Glomerular visceral epithelial cell (primary cell): Measurements from ENCODE around the gene LCLAT1.
A peak's percentile ranks its signal among the peaks of the same experiment; 100 is the strongest.
"Not testable (repeated sequence)": the region's sequence is repeated elsewhere in the genome, so short reads cannot be mapped to it uniquely, and the experiment has no call there.

Experiments
- DNase-seq: peaks from one replicate; pipeline ENCODE4 v3.0.0-alpha.2; 2016; ENCODE audit errors: extremely low spot score

The LCLAT1 gene

DNA sequence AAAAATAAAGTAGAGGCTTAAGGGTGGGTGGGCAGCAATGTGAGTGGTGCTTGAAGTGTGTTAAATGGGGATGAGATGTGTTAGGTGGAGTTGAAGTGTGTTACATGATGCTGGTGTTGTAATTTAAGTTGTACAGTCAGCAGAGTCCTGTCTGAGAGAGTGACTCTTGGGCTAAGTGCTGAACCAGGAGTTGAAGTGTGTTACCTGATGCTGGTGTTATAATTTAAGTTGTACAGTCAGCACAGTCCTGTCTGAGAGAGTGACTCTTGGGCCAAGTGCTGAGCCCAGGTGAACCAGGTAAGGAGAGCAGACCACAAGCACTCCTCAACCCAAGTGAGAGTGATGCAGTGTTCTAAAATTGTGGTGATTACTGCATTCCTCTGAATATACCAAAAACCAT, 40.6 kb downstream of the LCLAT1 start:
- no peak for DNase-seq

DNA sequence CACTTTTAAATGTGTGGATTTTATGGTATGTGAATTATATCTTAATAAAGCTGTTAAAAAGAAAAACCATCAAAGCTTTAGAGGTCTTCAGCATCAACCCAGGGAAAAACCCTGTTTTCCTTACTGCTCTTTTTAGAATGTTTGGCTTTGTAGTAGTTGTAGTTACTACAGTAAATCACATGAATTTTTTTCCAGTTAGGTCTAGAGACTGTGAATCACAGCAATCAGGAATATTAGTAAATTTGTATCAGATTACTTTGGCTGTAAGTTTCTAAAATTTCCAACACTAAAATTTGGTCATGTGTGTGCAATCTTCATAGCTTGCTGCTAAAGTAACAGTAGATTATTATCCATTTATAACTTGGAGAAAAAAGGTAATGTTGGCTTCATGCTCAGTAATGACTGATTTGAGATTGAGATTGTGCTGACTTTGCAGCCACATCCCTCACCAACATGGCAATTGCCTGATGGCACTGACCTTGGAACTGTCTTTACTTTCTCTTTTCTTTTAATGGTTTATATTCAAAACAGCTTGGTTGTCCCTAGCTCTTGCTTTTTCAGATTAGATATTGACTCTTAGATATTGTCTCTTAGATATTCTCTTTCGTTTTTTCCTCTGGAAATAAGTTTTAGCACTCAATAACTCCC, 41.1 kb downstream of the LCLAT1 start:
- DNase-seq, result no peak

DNA sequence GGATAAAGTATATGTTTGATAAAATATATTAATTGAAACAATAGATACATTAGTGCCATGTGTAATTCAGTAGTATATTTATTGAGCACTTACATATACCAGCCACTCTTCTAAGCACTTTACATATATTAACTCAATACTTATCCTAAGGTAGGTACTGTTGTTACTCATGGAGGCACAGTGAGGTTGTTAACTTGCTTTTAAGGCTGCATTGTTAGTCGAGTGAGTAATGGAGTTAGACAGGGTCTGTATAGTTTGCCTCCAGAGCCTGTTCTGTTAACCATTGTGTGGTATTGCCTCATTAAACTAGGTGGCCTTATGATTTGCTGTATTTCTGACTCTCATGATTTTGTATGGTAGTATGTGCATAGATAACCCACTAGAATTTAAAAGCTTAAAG, 44.2 kb downstream of the LCLAT1 start:
- no peak for DNase-seq

DNA sequence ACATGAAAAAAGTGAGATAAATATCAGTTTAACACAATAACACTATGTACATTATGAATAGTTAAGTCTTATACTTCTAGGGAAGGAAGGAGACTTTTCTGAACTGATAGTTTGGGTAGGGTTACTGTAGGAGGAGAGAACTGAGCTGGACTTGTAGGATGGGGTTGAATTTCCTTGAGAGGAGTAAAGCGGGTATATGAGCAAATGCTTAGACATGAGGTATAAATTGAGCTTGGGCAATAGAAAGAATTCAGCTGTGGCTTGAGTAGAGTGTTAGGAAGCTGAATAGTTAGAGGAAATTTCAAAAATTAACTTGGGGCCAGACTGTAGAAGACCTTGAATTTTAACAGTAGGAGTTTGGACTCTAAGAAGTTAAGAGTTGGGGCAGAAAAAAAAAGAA, 45.1 kb downstream of the LCLAT1 start:
- no peak for DNase-seq

DNA sequence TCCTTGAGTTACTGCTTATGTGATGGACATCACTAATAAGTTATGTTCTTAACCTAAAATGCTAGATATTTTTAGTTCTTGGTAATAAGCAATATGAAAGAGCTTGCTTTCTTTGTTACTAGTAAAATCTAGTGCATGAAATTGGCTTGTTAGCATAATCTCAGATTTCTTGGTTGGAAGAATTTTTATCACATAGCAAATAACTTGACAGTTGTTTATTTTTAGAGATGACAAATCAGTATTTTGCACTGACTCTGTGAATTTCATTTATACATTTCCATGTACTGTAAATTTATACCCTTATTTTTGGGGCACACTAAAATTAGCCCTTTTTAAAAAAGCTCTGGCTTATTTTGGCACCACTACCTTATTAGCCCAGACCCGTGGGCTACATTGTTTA, 45.6 kb downstream of the LCLAT1 start:
- DNase-seq, result no peak

DNA sequence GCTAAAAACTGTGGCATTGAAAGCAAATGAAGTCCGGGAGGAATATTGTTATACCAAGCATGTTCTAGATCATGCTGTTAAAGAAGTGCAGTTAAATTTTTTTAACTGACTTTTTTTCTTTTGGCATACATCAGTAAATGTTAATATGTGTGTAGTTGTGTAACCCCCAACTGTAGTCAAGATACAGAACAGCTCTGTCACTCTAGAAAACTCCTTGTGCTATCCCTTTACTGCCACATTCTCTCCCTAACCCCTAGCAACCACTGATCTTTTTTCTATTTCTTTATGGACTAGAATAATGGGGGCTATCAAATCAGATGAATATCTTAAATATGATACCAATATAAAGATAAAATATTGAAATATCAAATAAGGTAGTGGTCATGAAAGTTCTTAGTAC, 46.4 kb downstream of the LCLAT1 start:
- no peak for DNase-seq

DNA sequence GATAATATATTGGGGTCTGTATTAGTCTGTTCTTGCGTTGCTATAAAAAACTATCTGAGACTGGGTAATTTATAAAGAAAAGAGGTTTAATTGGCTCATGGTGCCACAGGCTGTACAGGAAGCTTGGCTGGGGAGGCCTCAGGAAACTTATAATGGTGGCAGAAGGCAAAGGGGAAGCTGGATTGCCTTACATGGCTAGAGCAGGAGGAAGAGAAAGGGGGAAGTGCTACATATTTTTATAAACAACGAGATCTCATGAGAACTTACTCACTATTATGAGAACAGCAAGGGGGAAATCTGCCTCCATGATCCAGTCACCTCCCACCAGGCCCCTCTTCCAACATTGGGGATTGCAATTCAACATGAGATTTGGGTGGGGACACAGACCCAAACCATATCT, 48.9 kb downstream of the LCLAT1 start:
- DNase-seq, result not testable (repeated sequence)

DNA sequence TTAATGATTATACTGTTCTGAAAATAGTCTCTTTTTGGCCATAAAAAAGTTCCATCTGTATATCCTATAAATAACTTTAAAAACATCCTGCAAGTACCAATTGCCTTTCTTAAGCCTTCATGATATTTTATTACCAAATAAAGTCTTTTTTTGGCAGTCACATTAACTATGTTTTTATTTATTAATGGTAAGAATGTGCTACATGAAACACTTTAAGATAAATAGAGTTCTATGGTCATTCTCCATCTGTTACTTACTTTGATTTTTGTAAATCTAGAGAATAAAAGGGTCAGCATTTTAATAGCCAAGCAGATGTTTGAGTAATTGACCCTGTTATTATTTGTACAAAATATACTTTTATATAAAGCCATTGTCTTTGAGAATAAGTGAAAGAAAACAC, 52.6 kb downstream of the LCLAT1 start:
- no peak for DNase-seq

DNA sequence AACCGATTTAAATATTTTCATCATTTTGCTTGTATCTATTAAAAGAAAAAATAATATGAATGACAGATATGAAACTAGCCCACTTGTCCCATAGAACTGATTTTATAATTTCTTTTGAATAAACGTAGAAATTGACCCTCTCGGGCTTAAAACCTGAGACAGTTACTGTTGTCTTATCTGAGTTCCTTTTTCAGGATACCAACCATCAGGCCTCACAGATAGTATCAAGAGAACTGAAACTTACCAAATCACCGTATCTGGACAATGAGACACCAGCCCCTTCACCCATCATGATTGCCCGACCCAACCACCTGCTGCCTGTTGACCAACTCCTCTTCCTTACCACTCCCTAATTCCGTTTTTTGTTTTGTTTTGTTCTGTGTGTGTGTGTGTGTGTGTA, 53.7 kb downstream of the LCLAT1 start:
- no peak for DNase-seq

DNA sequence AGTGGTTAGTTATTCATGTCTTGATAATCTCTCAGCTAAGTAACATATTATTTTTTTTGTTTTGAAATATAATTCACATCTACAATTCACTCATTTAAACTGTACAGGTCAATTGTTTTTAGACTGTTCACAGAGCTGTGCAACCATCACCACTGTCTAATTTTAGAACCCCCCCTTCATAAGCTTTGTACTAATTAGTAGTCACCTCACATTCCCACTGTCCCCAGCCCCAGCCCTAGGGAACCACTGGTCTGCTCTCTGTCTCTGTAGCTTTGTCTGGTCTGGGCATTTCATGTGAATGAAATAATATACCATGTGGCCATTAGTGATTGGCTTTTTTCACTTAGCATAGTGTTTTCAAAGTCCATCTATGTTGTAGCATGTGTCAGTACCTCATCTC, 55.3 kb downstream of the LCLAT1 start:
- no peak for DNase-seq

DNA sequence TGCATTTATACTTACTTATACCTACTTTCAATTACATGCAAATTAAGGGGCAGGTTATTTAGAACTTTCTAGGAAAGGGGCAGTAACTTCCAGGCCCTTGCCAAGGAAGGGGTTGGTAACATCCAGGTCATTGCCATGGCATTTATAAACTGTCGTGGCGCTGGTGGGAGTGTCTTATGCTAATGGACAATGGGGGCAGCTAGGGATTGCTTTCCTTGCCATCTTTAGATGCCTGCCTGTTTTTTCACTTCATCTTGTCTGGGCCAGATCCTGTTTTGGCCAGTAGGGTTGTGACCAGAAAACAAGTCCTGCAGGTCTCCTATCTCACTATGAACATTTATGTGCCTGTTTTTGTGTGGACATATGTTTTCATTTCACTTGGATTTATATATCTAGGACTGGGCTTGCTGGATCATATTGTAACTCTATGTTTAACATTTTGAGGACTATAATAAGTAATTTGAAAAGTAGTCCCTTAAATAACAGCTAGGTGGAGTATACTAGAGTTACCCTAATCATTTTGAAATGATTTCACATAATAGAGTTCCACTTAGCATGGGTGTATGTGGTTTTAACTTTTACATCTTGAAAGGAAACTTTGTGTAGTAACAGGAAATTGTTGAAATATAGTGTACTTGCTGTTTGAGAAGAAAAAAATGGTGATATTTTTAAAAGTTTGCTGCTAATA, 56.1 kb downstream of the LCLAT1 start:
- DNase-seq, result no peak

DNA sequence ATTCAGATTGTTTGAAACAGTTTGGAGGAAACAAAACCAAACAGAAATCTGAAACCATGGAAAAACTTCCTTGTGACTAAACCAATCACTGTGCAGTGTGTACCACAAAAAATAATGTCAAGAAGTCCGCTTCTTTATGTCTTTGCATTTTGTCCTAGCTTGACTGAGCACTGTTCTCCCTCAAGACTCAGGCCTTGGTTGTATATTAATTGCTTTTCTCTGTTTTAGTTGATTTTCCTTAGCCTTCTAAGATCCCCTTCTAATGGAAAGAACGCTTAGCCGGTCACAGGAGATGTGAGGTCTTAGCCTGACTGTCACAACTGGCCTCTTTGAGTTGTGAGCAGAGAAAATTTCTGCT, 56.6 kb downstream of the LCLAT1 start:
- no peak for DNase-seq

DNA sequence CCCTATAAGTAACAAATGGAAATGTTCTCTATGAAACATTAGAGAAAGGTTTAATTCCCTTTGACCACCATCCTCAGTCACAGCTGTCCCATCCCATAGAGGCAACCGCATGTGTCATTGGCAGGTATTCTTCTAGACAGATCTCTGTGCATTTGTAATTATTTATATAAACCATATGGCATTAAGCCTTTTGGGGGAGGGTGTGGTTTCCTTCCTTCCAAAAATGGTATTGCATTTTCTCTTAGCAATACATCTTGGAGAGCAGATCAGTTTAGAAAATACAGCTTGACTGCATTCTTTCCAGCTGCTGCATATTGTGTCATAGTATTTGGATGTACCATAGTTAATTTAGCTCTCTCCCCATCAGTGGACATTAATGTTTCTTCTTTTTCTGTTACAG, 57.7 kb downstream of the LCLAT1 start:
- DNase-seq, result no peak

DNA sequence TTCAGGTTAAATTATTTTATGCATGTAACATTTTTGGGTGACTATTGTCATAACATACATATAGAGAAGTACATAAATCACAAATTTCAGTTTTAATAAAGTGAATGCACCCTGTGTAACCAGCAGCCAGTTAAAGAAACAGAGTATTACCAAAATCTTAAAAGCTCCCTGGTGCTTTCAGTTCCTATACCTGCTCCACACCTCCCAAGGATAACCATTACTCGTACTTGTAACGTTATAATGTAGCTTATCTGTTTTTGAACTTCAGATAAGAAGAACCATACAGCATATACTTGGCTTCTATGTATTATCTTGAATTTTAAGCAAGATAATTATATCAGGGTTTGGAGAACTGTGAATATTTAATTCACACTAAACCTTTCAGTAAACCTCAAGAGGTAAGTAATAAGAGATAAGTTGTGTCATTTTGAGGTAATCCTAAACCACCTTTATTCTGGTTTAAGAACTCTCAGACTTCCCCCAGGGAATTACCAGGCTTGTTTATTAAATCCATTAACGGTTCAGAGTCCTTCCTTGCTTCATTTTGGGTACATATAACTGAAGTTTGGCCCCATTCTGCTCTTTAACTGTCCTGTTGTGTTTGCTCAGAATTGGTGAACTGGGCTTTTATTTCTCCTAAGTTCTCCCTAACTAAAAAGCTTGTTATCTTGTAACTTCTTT, 58.6 kb downstream of the LCLAT1 start:
- no peak for DNase-seq

DNA sequence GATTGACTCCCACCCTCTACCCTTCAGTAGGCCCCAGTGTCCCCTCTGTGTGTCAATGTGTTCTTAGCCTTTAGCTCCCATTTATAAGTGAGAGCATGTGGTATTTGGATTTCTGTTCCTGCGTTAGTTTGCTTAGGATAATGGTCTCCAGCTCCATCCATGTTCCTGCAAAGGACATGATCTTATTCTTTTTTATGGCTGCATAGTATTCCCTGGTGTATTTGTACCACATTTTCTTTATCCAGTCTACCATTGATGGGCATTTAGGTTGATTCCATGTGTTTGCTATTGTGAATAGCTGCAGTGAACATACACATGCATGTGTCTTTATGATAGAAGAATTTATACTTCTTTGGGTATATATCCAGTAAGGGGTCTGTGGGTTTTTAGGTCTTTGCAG, 60.4 kb downstream of the LCLAT1 start:
- not testable (repeated sequence) for DNase-seq

DNA sequence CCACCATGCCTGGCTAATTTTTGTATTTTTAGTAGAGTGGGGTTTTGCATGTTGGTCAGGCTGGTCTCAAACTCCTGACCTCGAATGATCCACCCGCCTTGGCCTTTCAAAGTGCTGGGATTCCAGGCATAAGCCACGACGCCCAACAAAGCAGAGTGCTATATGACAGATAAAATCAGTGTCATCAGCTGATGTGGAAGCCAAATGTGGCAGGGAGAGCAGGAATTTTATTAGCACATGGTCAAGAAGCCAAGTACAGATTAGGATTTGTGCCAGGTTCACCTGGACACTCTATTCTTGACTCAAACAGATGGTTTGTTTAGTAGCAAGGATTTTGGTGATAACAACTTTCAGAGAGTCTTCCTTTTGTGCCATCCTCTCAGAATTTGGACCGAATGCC, 62.7 kb downstream of the LCLAT1 start:
- DNase-seq, result no peak

DNA sequence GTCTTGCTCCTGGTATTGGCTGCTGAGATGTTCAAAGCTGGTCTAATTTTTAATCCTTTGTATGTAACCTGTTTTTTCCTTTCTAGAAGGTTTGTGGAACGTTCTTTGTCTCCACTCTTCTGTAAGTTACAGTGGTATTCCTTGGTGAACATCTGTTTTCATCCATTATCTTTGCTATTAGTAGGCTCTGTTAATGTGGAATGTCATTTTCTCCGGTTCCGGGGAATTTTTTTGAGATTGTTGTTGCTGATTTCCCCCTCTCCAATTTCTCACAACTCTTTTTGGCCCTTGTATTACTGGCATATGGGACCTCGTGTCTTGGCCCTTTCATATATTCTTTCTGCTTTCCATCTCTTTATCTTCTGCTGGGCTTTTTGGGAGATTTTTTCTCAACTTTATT, 63.4 kb downstream of the LCLAT1 start:
- DNase-seq, result no peak

DNA sequence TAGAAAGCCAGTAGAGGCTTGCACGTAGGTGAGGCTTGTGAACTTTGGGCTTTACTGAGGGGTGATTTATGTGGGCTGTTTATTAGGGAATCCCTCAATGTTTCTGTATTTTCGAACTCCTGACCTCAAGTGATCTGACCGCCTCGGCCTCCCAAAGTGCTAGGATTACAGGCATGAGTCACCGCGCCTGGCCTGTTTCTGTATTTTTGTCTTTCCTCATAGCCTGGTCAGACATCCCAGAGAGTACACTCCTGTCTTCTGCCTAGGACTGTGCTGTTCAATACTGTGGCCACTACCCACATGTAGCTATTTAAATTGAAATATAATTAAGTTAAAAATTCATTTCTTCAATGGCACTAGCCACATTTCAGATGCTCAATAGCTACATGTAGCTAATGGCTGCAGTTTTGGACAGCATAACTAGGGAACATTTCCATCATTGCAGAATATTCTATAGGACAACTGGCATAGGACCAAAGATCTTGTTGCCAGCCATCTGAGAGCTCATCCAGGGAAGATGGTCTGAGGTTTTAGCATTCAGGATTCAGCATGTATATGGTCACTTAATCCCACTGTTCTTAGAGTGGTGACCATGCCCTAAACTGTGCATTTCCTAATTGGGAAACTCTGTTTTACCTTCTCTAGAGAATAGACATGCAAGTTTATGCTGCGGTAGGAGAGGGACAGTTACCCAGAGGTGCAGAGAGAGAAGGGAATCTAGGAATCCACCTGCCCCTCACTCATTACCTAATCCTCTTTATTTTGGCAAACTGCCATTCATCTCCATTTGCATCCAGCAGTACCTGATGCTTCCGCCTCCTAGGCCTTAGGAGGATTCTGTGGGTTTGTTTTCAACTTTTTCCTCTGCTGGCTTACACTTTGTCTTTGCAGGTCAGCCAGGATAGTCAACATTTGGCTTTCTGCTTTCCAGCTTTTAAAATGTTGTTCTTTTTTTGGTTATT, 64.4 kb downstream of the LCLAT1 start:
- DNase-seq, result peak; percentile 43

DNA sequence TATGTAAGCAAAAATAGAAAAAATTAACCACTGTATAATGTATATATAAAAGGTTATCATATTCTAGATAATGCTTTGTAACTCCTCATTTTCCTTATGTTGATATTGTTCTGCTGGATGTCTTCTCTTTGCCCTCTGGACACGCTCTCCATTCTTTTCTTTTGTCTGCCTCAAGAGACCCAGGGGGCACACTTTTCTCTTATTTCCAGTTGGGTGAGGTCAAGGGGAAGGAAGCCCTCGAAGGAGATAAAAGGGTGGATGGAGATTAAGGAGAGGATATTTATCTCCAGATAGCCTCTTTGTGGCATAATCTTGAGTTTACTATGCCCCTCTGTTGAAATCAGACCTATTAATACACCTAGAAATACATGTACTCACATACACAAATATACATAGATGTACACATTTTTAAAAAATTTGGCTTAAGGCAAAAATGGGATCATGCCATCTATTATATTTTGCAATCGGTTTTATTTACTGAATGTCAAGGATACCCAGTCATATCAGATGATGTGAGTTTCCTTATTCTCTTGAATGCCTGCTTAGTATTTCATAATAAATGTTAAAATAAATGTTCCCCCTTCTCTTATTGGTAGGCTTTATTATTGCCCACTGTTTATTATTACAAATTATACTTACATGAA, 65.3 kb downstream of the LCLAT1 start:
- no peak for DNase-seq

DNA sequence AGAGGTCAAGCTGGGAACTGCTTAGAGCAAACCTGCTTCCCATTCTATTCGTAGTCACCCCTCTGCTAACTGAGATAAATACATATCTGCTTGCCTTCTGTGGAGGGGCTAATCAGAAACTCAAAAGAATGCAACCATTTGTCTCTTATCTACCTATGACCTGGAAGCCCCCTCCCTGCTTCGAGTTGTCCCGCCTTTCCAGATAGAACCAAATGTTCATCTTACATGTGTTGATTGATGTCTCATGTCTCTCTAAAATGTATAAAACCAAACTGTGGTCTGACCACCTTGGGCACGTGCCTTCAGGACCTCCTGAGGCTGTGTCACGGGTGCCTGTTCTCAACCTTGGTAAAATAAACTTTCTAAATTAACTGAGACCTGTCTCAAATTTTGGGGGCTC, 66.6 kb downstream of the LCLAT1 start:
- not testable (repeated sequence) for DNase-seq

DNA sequence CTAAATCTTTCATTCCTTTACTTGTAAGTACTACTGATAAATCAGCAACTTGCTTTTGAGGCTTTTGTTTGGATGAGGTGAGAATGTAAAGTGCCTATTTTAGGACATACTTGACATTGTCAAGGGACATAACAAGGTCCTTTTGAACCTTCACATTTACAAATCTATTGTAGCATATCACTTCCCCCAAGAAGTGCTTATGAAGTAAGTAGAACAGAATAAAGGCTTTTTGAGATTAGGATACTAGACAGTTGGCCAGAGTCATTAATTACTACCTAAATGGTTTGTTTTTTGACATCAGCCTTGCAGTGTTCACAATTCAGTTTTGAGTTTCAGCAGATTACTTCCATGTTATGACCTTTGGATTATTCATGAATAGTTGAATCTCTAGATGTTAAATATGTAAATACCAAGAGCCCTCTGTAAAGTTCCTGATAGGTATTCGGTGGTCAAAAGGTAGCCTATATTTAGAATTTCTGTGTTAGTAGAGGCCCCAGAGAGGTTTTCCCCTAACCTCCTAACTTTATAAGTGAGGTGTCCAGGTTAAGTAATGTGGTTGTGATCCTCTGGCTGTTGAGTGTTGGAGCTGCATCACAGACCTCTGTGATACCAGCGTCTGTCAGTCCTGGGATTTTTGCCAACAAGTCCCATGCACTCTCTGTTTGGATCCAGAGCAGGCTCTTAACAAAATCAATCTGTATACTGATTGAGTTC, 67.2 kb downstream of the LCLAT1 start:
- DNase-seq, result peak; percentile 48
